Body of pancreas (tissue), 4 donors: ENCODE data around the gene SBF2.

Experiments
- CTCF ChIP-seq, 7 experiments: fragments of 450-650 bp in 4 of 7; fragments of 200-600 bp in 3 of 7; sonication (generic) in 3 of 7; IDR thresholded peaks; one replicate each; pipeline ENCODE4 v1.5.1; 2016 to 2019; ENCODE audit warnings: antibody characterized with exemption in 7 of 7
- POLR2A ChIP-seq, 3 donors: fragments of 450-650 bp; IDR thresholded peaks; one replicate each; pipeline ENCODE4 v1.6.1; 2016; ENCODE audit warnings: antibody characterized with exemption in 3 of 3, mild to moderate bottlenecking in 2 of 3

DNA sequence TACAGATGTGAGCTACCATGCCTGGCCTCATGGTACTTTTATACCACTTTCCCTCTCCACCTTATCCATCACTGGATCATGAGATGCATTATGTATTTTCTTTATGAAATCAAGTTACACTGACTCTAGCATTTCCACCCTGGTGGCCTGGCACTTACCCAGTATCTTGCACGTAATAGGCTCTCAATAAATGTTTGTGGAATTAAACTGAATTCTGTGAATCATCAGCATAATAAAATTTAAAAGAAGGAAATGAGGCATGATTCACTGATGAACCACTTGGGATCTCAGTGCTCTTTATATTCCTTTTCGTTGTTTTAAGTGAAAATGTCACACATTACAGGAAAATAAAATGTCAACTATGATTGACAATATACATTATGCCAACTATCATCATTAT is 35.9 kb upstream of the SBF2 start:
- TF ChIP-seq POLR2A (IDR thresholded peaks at IDR 0.05) (no peak), CTCF (IDR thresholded peaks at IDR 0.05) (no peak)
